ENCODE results near the gene GANC.

The GANC gene

GRCh38 chr15:42385206-42385979 lies 112.4 kb downstream of the GANC start:
- DNase-seq: peak; percentile 57

- no peak for DNase-seq
Measured at GRCh38 chr15:42385980-42386700, 113.1 kb downstream of the GANC start.

GRCh38 chr15:42387603-42388002 lies 114.6 kb downstream of the GANC start:
- no peak for DNase-seq

GRCh38 chr15:42392309-42393024 lies 119.5 kb downstream of the GANC start:
- DNase-seq: no peak

GRCh38 chr15:42394106-42394505 lies 121.1 kb downstream of the GANC start:
- DNase-seq: no peak

- no peak for DNase-seq
Measured at GRCh38 chr15:42395838-42396237, 122.8 kb downstream of the GANC start.

GRCh38 chr15:42401544-42402454 lies 128.8 kb downstream of the GANC start:
- DNase-seq: no peak

DNA sequence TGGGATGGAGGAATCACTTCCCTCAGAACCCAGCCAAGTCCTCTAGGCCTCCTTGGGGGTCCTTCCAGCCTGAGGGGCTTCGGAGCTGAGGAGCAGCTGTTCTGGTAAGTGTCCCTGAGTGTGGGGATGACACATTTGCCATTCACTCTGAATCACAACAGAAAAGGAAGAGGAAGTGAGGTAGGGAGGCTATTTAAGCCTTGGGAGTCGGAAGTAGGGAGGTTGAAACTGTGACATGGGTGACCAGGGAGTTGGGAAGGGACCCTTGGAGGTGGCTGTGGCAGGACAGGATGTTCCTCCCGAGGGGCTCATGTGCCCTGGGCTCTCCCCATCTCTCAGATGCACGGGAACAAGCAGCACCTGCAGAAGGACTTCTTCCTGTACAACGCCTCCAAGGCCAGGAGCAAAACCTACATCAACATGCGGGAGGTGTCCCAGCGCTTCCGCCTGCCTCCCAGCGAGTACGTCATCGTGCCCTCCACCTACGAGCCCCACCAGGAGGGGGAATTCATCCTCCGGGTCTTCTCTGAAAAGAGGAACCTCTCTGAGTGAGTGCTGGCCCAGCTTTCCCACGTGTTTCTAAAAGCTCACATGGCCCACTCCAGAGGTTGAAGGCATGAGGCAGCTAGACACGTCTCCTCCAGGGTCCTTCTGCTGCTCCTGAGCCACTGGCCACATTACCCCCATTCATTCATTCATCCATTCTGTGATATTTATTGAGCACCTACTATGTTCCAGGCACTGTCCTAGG lies 129.6 kb downstream of the GANC start:
- no peak for DNase-seq

- no peak for DNase-seq
Measured at GRCh38 chr15:42403389-42403788, 130.4 kb downstream of the GANC start.

- DNase-seq: no peak
Measured at GRCh38 chr15:42404461-42405235, 131.6 kb downstream of the GANC start.

DNA sequence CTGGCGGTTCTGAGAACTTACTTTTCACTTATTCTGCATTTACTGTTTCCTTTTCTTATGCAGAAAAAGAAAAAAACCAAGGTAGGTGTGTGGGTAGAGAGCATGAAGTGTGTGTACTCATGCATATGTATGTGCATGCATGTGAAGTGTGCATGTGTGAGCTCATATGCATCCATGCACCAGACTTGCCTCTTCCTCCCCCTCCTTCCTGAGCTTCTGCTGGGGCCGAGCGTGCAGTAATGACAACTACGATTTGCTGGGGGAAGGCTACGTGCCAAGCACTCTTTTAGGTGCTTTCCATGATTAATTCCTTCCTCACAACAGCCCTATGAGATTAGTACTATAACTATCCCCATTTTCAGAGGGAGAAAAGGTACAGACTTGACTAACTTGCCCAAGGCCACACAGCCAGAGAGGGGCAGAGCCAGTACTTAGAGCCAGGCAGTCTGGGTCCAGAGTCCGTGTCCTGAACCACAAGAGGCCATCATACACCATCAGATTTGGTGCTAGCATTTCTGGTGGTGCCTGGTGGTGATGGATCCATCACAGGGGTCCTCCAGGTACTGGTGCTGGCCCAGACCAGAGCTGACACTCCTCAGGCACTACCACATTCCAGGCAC lies 133.0 kb downstream of the GANC start:
- DNase-seq: no peak
